Kasumi-1 (cell line): ENCODE measurements around the gene MARK2.

Experiments used
- DNase-seq, 2 experiments: peaks; one replicate each; lab custom pipeline; 2025; lab: John Stamatoyannopoulos, UW

MARK2 gene

DNA sequence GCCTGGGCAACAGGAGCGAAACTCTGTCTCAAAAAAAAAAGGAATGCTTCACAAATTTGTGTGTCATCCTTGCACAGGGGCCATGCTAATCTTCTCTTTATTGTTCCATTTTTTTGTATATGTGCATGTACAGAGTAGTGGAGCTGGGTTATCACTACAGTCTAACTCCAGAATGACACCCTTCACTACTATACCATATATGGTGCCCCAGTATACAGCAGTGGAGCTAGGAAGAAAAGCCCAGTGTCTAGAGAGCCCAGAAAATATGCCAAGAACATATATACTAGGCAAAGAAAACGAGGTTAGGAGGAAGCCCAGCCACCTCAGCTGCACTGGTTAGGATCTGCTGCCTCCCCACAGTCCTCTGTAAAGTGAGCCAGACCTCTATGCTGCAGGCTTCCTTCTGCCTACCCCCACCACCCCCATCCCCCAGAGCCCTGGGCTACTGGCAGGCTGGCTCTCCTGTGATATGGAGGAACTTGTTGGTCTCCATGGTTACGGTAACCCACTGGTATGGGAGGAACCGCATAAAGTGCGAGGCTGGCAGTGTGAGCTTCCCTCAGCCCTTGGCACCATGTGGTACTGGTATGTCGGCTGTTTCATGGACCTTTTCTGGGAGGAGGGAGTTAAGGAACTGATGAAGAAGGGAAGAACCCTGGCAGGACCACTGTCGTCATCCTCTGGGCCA lies 43.8 kb downstream of the MARK2 start:
- peak; percentile 87 to 92 for DNase-seq

DNA sequence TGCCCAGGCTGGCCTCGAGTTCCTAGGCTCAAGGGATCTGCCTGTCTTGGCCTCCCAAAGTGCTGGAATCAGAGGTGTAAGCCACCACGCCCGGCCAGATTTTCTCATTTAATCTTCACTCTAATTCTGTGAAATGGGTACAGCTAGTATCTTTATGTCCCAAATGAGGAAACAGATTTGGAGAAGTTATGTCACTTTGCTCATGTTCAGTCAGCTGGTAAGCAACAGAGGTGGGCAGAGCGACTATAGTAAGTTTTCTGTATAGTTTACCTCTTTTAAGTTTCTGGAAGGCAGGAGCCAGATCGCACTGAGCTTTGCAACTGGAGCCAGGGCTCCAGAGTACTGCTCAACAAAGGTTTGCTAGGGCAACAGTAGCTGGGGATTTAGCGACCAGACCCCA lies 44.9 kb downstream of the MARK2 start:
- no peak for DNase-seq

DNA sequence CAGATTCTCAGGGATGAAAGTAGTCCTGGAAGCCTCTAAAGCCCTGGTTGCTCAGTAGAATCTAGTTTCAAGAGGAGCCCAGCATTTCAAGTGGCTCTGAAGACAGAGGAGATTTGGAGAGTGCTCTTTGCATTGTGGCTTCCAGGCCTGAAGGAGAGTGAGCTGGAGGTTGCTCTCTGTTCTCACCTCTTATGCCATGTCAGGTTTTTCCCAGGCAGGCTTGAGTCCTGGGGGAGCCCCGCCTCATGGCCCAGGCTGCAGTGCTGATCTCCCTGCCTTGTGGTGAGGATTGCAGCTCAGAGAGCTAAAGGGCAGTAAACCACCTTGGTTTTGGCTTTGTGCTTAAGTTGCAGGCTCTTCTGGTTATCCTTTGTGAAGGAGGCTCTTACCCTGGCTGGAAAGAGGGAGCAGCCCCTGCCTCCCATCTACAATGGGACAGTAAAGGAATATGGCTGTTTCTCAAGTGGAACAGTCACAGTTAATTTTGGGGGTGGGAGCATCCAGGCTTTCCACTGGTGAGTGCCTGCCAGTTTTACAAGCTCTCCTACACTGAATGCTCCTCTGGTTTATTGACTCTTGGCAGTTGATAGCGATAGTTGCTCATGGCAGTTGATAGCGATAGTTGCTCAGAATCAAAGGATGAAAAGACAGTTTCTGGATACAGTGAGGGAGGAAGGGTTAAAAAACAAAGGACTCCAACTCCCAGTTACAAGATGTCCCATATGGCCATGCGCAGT lies 45.5 kb downstream of the MARK2 start:
- DNase-seq: no peak

DNA sequence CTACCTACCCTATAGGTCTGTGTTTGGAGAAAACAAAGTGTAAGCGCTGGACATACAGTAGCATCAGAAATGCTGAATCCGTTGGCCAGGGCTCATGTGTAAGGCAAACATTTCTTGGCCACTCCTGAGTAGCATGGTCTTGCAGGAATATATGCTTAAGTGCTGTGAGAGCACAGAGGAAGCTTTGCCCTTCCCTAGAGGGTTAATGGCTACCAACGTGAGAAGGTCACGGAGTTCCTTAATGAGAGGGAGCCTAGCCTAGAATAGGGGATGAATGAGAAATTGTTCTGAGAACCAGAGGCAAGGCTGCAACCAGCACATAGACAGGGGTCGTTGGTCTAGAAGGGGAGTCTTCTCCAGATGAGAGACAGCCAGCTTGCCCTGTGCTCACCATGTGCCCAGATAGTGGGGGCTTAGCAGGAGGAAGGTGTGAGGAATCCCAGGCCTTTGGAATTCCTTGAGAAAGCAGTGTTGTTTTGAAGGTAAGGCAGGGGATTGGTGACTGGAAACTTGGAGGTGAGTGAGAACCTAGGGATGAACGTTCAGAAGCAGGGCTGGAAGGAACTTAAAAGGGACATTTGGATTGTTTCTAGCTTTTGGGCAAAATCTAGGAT lies 48.6 kb downstream of the MARK2 start:
- no peak for DNase-seq

DNA sequence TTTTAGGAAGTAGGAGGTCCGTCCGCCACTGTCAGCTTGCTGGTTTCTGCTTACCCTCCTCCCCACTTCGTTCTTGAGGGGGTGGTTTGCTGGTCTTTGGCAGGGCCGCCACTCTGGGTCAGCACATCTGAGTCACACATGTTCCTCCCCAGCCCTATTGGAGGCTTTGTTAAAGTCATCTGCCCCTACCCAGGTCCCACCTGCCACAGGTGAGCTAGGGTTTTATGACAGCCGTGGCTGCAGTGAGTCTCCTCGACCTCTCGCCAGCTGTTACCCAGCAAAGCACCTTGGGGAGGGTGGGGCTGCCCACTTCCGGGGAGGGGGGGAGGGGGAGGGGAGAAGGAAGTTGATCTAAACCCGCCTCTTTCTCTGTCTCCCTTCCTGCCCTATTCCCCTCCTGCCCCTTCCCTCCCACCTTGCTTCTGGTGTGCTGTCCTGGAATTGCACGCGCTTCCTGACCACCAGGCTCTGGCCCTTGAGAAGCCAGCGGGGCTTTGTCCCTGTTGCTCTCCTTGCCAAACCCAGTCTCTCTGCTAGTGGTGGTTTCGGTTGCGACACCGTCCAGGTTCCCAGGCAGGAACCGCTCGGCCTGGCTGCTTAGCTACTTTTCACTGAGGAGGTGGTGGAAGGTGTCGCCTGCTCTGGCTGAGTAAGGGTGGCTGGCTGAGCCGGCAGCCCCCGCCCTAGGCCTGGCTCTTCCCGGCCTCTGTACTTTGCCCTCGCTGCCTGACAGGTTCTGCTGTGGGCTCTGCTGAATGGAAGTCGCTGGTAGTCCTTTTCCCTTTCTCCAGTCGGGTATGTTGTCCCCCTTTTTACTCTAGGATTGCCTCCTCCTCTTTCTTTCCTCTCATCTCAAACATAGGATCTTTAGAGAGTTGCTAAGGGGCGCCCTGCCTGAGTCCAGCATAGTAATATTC lies 49.5 kb downstream of the MARK2 start:
- peak; percentile 67 to 75 for DNase-seq

DNA sequence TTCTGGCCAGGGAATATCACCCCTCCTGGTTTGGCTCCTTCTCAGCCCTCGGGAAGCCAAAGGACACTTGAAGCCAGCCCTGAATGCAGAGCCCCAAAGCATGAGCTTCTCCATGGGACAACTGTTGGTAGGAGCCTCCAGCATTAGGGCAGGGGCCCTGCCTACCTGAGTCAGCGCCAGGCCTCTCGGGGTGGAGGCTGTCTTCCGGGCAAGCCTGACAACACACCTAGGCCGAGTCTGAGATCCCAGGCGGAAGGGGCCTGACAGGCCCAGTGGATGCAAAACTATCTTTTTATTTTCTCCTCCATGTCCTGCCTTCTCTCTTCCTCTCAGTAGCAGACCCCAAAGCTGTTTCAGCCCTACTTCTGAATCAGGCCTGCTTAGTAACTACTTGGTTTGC lies 50.4 kb downstream of the MARK2 start:
- no peak for DNase-seq

DNA sequence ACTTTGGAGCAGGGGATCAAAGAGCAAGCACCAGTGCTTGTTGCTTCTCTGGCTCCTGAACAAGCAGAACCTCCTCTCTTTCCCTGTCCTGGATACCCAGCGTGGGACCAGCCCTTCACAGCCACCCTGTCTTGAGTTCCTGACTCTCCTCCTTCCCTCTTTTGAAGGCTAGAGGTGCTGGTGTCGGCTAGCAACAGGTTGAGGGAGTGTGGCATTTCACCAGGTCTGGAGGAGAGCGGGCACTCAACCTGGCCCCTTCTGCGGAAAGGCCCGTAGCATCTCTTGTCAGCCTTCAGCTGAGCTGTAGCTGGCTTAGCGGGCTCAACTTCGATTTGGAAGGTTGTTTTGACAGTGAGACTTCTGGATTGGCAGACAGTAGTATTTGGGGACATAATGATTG lies 51.5 kb downstream of the MARK2 start:
- no peak for DNase-seq

DNA sequence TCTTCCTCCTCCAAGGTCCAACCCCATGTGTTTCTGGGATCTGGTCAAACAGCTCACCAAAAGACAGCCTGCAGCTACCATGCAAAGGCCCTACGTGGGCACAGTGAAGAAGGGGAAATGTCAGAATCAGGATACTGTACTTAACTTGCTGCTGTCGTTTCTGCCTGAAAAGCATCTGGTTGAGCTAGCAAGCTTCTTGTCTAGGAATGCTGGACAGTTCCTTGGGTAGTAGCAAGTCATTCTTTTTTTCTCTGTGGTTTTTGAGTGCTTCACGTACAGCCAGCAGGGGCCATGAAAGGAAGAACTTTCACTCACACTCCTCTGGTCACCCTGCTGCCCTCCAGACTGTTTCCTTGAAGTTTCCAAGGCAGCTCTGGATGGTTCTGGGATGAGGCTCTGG lies 53.3 kb downstream of the MARK2 start:
- peak; percentile 72 to 74 for DNase-seq

DNA sequence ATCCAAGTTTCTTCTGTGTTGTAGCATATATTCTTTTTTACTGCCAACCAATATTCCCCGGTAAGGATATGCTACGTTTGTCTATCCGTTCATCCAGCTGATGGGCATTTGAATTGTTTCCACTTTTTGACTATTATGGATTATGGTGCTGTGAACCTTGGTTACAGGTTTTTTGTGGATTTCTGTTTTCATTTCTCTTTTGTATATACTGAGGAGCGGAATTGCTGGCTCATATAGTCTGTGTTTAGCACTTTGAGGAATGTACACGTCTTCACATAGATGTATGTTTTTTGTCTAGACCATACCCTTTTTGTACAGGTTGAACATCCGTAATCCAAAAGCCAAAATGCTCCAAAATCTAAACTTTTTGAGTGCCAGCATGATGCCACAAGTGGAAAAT lies 54.4 kb downstream of the MARK2 start:
- no peak for DNase-seq

DNA sequence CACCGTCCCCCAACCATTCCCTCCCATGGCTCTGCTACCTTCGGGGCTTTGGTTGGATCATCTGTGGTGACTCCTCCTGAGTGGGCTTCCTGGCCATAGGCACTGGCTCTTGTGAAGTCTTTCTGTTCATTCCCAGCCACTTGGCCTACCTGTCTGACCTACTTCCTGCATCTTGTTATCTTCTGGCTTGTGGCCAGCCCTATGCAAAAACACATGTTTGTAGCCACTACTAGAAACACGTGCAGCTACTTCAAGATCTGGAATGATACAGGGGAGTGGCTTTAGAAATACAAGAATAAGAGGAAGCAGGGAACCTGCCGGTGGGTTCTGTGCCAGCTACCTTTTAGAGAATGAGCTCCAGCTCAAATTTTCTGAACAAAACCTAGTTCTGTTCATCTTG lies 57.2 kb downstream of the MARK2 start:
- no peak for DNase-seq

DNA sequence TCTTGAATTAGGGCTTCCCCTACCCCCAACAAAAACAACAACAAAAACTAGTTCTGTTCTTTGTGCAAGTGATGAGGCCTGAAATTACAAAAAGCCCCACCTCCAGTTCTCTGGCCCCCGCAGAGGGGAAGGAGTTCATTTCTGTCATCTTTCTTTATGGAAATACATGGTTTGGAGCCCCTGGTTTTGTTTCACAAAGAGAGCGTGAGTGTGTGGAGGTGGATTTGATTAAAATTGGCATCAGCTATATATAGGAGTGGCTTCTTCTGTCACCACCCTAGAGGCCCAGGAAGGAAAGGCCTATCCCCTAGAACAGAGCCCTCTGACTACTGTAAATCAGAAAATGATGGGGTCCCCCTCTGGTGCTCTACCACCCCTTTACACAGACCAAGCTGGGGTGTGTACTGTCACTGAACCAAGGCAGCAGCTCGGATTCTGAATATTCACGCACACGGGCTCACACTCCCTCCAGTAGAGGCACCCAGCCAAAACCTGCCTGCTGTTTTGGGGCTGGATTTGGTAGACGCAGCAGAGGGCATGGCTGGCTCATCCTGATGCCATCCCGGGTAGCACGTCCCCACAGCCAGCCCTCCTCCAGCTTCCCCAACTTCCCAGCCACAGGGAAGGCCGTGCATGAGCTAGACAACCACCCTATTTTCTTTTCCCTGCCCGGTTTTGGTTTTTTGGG lies 58.7 kb downstream of the MARK2 start:
- DNase-seq: no peak

DNA sequence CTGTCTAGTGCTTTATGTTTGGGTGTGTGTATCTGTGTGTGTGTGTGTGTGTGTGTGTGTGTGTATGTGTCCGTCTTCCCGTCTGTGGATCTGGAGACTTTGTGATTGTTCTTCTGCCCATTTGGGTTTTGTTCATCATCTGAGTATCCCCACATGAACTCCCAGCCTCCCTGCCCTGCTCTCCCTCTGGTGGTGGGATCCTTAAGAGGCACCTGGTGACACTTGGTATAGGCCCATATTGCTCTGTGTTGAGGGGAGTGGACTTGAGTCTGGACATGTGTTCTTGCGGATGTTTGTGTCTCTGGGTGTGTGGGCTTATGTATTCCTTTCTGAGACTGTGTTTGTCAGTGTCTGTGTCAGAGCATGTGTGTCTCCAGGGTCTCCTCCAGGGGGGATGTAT lies 62.8 kb downstream of the MARK2 start:
- peak; percentile 29 to 42 for DNase-seq

DNA sequence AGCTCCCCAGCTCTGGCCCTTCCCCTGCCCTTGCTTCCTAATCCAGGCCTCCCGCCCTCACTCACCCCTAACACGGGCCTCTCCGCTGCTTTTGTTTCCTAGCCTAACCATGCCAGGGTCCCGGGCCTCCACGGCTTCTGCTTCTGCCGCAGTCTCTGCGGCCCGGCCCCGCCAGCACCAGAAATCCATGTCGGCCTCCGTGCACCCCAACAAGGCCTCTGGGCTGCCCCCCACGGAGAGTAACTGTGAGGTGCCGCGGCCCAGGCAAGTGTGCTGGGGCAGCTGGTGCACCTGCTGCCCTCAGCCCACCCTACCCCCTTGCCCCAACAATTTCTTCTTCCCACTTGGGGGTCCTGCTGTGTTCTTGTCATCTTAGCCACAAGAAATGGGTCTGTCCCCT lies 65.0 kb downstream of the MARK2 start:
- no peak for DNase-seq

DNA sequence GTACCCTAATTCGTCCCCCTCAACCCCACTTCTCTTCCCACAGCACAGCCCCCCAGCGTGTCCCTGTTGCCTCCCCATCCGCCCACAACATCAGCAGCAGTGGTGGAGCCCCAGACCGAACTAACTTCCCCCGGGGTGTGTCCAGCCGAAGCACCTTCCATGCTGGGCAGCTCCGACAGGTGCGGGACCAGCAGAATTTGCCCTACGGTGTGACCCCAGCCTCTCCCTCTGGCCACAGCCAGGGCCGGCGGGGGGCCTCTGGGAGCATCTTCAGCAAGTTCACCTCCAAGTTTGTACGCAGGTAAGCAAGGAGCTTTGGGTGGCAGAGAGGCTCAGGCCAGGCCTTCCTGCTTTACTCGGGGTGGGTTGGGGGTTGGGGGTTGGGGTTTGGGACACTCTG lies 65.8 kb downstream of the MARK2 start:
- DNase-seq: no peak

DNA sequence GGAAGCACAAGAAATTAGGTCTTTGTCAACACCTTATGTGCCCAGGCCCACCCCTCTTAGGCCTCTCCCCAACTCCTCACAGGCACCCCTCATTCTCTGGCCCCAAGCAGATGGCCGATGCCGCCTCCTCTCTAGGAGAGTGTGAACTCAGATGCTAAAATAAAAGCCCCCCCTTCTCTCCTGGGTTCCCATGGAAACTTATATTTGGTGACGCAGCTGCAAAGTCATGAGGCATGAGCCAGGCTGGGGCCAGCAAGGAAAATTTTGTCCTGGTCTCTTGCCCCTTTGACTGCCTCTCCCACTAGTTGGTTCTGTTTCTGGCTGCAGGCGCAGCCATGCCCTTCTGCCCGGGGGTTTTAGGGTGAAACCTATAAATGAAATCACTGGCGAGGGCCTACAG lies 66.3 kb downstream of the MARK2 start:
- DNase-seq: no peak

DNA sequence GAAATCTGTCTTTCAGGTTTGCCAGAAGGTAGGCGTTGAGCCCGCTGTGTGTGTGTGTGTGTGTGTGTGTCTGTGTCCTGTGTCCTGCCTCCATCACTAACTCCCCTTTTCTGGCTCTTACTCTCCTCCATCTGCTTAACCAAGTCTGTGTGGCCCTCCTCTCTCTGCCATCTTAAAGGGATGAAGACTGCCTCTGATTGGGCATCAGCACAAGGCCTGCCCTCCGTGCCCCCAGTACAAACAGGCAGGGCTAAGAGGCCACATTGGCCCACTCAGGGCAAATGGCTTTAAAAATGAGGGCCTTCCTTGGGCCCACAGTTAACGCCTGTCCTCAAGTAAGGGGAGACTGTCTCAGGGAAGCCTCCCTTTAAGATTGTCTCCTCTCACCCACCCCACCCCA lies 67.2 kb downstream of the MARK2 start:
- no peak for DNase-seq

DNA sequence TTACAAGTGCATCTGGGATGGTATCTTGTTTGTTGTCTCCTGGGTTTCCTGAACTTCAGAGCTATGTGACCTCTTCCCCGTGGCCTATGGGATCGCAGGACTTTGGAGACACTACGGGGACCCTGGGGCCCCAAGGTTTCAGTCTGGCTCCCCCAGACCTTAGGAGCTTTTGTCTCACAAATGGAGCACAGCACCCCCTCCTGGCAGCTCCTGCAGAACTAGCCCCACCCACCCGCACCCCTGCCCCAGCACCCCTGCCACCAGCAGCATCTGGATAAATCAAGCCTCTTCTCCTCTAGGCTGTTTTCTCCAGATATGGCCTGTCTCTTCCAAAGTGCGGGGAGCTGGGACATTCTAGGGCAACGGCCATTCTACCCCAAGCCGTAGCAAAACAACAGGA lies 67.7 kb downstream of the MARK2 start:
- peak; percentile 27 to 28 for DNase-seq

DNA sequence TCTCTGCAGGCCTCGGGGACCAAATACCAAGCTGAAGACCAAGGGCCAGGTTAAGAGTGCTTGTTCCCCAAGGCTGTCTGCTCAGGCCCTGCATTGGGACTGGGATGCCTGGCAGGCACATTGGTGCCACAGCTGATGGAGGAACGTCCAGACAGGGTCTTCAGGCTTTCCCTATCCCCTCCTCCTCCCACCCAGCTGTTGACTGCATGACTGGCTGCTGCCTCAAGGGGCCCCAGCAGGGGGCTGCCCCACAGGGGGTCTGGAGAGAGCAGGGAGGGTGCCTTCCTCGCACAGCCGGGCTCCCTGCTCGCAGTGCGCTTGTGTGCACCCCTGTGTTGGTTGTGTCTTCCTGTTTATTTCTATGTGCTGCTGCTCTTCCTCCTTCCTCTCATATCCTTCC lies 68.2 kb downstream of the MARK2 start:
- DNase-seq: no peak

DNA sequence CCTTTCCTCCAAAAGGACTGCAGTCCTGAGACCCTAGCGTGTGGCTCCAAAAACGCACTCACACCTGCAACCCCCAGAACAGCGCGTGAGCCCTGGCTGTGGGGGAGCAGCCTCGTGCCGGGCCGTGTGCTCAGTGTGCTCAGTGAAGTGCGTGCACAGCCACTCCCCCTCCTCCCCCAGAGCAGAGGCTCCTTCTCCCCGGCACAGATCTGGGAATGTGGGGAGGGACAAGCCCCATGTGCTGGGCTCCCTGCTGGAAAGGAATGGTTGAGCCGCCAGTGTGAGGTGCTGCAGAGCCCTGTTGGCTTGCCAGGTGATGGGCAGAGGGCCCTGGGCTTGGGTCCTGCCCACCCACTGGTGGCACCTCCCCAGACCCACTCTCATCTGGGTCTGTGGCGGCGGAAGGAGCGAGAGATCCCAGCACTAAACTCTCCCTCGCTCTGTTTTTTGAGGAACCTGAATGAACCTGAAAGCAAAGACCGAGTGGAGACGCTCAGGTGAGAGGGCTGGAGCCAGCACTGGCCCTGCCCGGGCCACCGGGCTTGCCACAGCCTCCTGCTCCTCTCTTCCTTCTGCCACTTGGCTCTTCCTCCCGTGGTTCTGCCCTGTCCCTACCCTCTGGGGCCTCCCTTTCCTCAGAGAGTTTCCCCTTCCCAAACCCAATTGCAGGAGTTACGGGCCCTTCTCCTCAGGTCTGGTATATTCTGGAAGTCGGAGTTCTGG lies 69.1 kb downstream of the MARK2 start:
- no peak for DNase-seq

DNA sequence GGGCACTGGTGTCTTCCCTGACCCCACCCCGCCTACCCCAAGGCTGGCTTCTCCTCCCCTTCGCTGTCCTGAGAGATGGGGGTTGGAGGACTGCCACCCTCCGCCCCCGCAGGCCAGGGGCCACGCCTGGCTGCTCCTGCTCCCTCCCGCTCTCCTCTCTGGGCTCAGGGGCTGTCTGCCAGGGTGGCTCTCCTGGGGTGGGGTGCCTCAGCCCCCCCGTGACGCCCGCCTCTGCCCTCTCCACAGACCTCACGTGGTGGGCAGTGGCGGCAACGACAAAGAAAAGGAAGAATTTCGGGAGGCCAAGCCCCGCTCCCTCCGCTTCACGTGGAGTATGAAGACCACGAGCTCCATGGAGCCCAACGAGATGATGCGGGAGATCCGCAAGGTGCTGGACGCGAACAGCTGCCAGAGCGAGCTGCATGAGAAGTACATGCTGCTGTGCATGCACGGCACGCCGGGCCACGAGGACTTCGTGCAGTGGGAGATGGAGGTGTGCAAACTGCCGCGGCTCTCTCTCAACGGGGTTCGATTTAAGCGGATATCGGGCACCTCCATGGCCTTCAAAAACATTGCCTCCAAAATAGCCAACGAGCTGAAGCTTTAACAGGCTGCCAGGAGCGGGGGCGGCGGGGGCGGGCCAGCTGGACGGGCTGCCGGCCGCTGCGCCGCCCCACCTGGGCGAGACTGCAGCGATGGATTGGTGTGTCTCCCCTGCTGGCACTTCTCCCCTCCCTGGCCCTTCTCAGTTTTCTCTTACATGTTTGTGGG lies 69.9 kb downstream of the MARK2 start:
- no peak for DNase-seq
